ENCODE data around the gene RUNX1.

DNA sequence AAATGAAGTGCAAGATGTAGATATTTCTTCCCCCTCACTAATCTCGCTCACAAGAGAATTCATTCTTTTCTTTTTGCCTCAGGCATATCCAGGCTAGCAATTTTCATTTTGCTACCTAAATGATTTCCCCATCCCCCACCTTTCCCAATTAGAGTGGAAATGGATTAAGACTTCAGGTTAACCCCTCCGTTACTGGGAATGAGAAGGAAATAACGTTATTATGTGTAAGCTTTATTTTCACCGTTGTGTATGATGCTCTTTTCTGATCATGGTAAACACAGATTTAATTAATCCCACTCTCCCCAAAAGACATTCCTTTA lies 143.9 kb downstream of the RUNX1 start:
- no peak for TF ChIP-seq CTCF (IDR thresholded peaks at IDR 0.05)
- no peak for TF ChIP-seq POLR2A (IDR thresholded peaks at IDR 0.05)
- TF ChIP-seq POLR2AphosphoS5 (IDR thresholded peaks at IDR 0.05; ENCODE audit: insufficient read depth in 1 of 2, low read depth in 1 of 2) = no peak

All from vagina (tissue), 2 donors.